Natural killer cell treated with Interleukin-12 subunit alpha and Interleukin-12 subunit beta and Interleukin-15 and Interleukin-18, amount 100 ng/mL, for 72 hours (primary cell): Measurements from ENCODE around the gene RYR2. TPM values are rescaled to one million over a fixed set of nuclear protein-coding genes. Genes with fewer than 3 reads are reported as not detected.

Source experiments
- ATAC-seq, 2 donors: fragments of 150-1000 bp; cut with Tn5 transposase in 1 of 2; sonication (Bioruptor Pico), chemical (Tn5 transposase) in 1 of 2; 2 replicates each; pipeline ENCODE4 v1.10.0; 2021
- DNase-seq: peaks from one replicate; pipeline ENCODE4 v3.0.0; 2022; ENCODE audit warnings: low spot score
- H3K27ac Mint-ChIP-seq, 2 donors: 1 replicate in 1 of 2; 2 replicates in 1 of 2; pipeline ENCODE4 v1.8.0; 2022; ENCODE audit warnings: mixed read lengths in 2 of 2, mild to moderate bottlenecking in 1 of 2, moderate library complexity in 1 of 2
- H3K27me3 Mint-ChIP-seq, 2 donors: 1 replicate in 1 of 2; 2 replicates in 1 of 2; pipeline ENCODE4 v1.8.0; 2022; ENCODE audit warnings: mixed read lengths in 2 of 2
- H3K36me3 Mint-ChIP-seq: one replicate; pipeline ENCODE4 v1.8.0; 2022; ENCODE audit warnings: mixed read lengths
- H3K4me1 Mint-ChIP-seq, 2 donors: 1 replicate in 1 of 2; 2 replicates in 1 of 2; pipeline ENCODE4 v1.8.0; 2022; ENCODE audit warnings: low read depth in 2 of 2, mixed read lengths in 2 of 2, mild to moderate bottlenecking in 1 of 2
- H3K4me3 Mint-ChIP-seq: one replicate; pipeline ENCODE4 v1.8.0; 2022; ENCODE audit warnings: mixed read lengths
- H3K9me3 Mint-ChIP-seq: 2 replicates; pipeline ENCODE4 v1.8.0; 2022; ENCODE audit warnings: mixed read lengths
- total RNA-seq, 2 donors: library from RNA; stranded (reverse); gene quantifications; one replicate each; pipeline ENCODE4 v1.2.3, GENCODE V29; 2022

Gene RYR2
- total RNA-seq, 2 donors from 2014 or later = 0.05 TPM; not detected in 1

GRCh38 chr1:237638555-237638954 lies 596.6 kb downstream of the RYR2 start:
- DNase-seq (no peak), ATAC-seq (no peak)
- no peak overlapping the region for H3K27ac Mint-ChIP-seq
- H3K36me3 Mint-ChIP-seq = peaks cover 4% of the 10 kb centered on the region
- no peaks in the 10 kb centered on the region for H3K4me1 Mint-ChIP-seq
- H3K4me3 Mint-ChIP-seq = no peak overlapping the region
- H3K27me3 Mint-ChIP-seq = peaks cover 0 to 6% of the 10 kb centered on the region in 2 donors
- H3K9me3 Mint-ChIP-seq = peaks cover 9% of the 10 kb centered on the region

- Mint-ChIP-seq H3K4me3 (no peak overlapping the region), H3K27ac (no peak overlapping the region), H3K9me3 (peaks cover 4% of the 10 kb centered on the region), H3K36me3 (no peaks in the 10 kb centered on the region), H3K4me1 (no peaks in the 10 kb centered on the region), H3K27me3 (peaks cover 0 to 6% of the 10 kb centered on the region in 2 donors)
- DNase-seq (no peak), ATAC-seq (peak in 1 of 2 donors; percentile 36)
Measured at GRCh38 chr1:237640011-237640671, 598.2 kb downstream of the RYR2 start.

- no peaks in the 10 kb centered on the region for H3K27me3 Mint-ChIP-seq
- no peak overlapping the region for H3K4me3 Mint-ChIP-seq
- H3K27ac Mint-ChIP-seq = no peak overlapping the region
- ATAC-seq = no peak
- H3K4me1 Mint-ChIP-seq = no peaks in the 10 kb centered on the region
- H3K36me3 Mint-ChIP-seq = no peaks in the 10 kb centered on the region
- no peaks in the 10 kb centered on the region for H3K9me3 Mint-ChIP-seq
- DNase-seq = no peak
Measured at GRCh38 chr1:237640966-237641365, 599.0 kb downstream of the RYR2 start.

GRCh38 chr1:237650809-237651208 lies 608.8 kb downstream of the RYR2 start:
- ATAC-seq = no peak
- no peak for DNase-seq
- H3K4me1 Mint-ChIP-seq = no peaks in the 10 kb centered on the region
- H3K9me3 Mint-ChIP-seq = no peaks in the 10 kb centered on the region
- no peak overlapping the region for H3K4me3 Mint-ChIP-seq
- H3K27ac Mint-ChIP-seq = no peak overlapping the region
- H3K36me3 Mint-ChIP-seq = no peaks in the 10 kb centered on the region
- no peaks in the 10 kb centered on the region for H3K27me3 Mint-ChIP-seq

GRCh38 chr1:237655778-237656177 lies 613.8 kb downstream of the RYR2 start:
- no peaks in the 10 kb centered on the region for H3K27me3 Mint-ChIP-seq
- DNase-seq (no peak), ATAC-seq (no peak)
- no peaks in the 10 kb centered on the region for H3K9me3 Mint-ChIP-seq
- H3K36me3 Mint-ChIP-seq = no peaks in the 10 kb centered on the region
- no peak overlapping the region for H3K27ac Mint-ChIP-seq
- H3K4me1 Mint-ChIP-seq = no peaks in the 10 kb centered on the region
- no peak overlapping the region for H3K4me3 Mint-ChIP-seq

- no peaks in the 10 kb centered on the region for H3K9me3 Mint-ChIP-seq
- H3K4me1 Mint-ChIP-seq = no peaks in the 10 kb centered on the region
- no peak overlapping the region for H3K4me3 Mint-ChIP-seq
- H3K27ac Mint-ChIP-seq = no peak overlapping the region
- ATAC-seq (no peak), DNase-seq (no peak)
- H3K27me3 Mint-ChIP-seq = no peaks in the 10 kb centered on the region
- no peaks in the 10 kb centered on the region for H3K36me3 Mint-ChIP-seq
Measured at GRCh38 chr1:237664348-237664747, 622.4 kb downstream of the RYR2 start.

GRCh38 chr1:237670302-237670701 lies 628.3 kb downstream of the RYR2 start:
- H3K36me3 Mint-ChIP-seq = no peaks in the 10 kb centered on the region
- H3K27me3 Mint-ChIP-seq = no peaks in the 10 kb centered on the region
- no peak for DNase-seq
- no peak overlapping the region for H3K27ac Mint-ChIP-seq
- ATAC-seq = no peak
- no peaks in the 10 kb centered on the region for H3K9me3 Mint-ChIP-seq
- H3K4me3 Mint-ChIP-seq = no peak overlapping the region
- no peaks in the 10 kb centered on the region for H3K4me1 Mint-ChIP-seq

GRCh38 chr1:237671262-237671661 lies 629.3 kb downstream of the RYR2 start:
- H3K36me3 Mint-ChIP-seq = no peaks in the 10 kb centered on the region

GRCh38 chr1:237671935-237672334 lies 630.0 kb downstream of the RYR2 start:
- ATAC-seq (no peak), DNase-seq (no peak)
- H3K27ac Mint-ChIP-seq = no peak overlapping the region
- H3K4me1 Mint-ChIP-seq = no peaks in the 10 kb centered on the region
- no peaks in the 10 kb centered on the region for H3K36me3 Mint-ChIP-seq
- no peak overlapping the region for H3K4me3 Mint-ChIP-seq
- no peaks in the 10 kb centered on the region for H3K27me3 Mint-ChIP-seq
- no peaks in the 10 kb centered on the region for H3K9me3 Mint-ChIP-seq

More at GRCh38 chr1:237671262-237671661, 629.3 kb downstream of the RYR2 start:
- no peak for ATAC-seq
- H3K27ac Mint-ChIP-seq = peak overlapping the region in 1 of 2 donors; percentile 25
- no peaks in the 10 kb centered on the region for H3K4me1 Mint-ChIP-seq
- no peaks in the 10 kb centered on the region for H3K27me3 Mint-ChIP-seq
- no peaks in the 10 kb centered on the region for H3K9me3 Mint-ChIP-seq
- no peak for DNase-seq
- H3K4me3 Mint-ChIP-seq = no peak overlapping the region

GRCh38 chr1:237672748-237673147 lies 630.8 kb downstream of the RYR2 start:
- no peak overlapping the region for H3K27ac Mint-ChIP-seq
- H3K4me3 Mint-ChIP-seq = no peak overlapping the region
- no peak for DNase-seq
- H3K4me1 Mint-ChIP-seq = no peaks in the 10 kb centered on the region
- ATAC-seq = no peak
- no peaks in the 10 kb centered on the region for H3K36me3 Mint-ChIP-seq
- H3K9me3 Mint-ChIP-seq = no peaks in the 10 kb centered on the region
- H3K27me3 Mint-ChIP-seq = no peaks in the 10 kb centered on the region

GRCh38 chr1:237673631-237674030 lies 631.6 kb downstream of the RYR2 start:
- no peaks in the 10 kb centered on the region for H3K4me1 Mint-ChIP-seq
- H3K4me3 Mint-ChIP-seq = no peak overlapping the region
- H3K9me3 Mint-ChIP-seq = no peaks in the 10 kb centered on the region
- DNase-seq = no peak
- H3K36me3 Mint-ChIP-seq = no peaks in the 10 kb centered on the region
- H3K27ac Mint-ChIP-seq = no peak overlapping the region
- H3K27me3 Mint-ChIP-seq = no peaks in the 10 kb centered on the region
- no peak for ATAC-seq

- no peaks in the 10 kb centered on the region for H3K9me3 Mint-ChIP-seq
- no peaks in the 10 kb centered on the region for H3K4me1 Mint-ChIP-seq
- no peak for ATAC-seq
- H3K36me3 Mint-ChIP-seq = no peaks in the 10 kb centered on the region
- DNase-seq = no peak
- no peaks in the 10 kb centered on the region for H3K27me3 Mint-ChIP-seq
- no peak overlapping the region for H3K27ac Mint-ChIP-seq
- no peak overlapping the region for H3K4me3 Mint-ChIP-seq
Measured at GRCh38 chr1:237677979-237678378, 636.0 kb downstream of the RYR2 start.

GRCh38 chr1:237679687-237680086 lies 637.7 kb downstream of the RYR2 start:
- H3K27ac Mint-ChIP-seq = no peak overlapping the region
- ATAC-seq (no peak), DNase-seq (no peak)
- no peaks in the 10 kb centered on the region for H3K4me1 Mint-ChIP-seq
- no peaks in the 10 kb centered on the region for H3K36me3 Mint-ChIP-seq
- H3K9me3 Mint-ChIP-seq = no peaks in the 10 kb centered on the region
- no peak overlapping the region for H3K4me3 Mint-ChIP-seq
- peaks cover 0 to 2% of the 10 kb centered on the region in 2 donors for H3K27me3 Mint-ChIP-seq

GRCh38 chr1:237681210-237681609 lies 639.2 kb downstream of the RYR2 start:
- no peak for ATAC-seq
- Mint-ChIP-seq H3K9me3 (no peaks in the 10 kb centered on the region), H3K36me3 (no peaks in the 10 kb centered on the region), H3K27ac (no peak overlapping the region), H3K27me3 (peaks cover 0 to 6% of the 10 kb centered on the region in 2 donors), H3K4me3 (no peak overlapping the region), H3K4me1 (no peaks in the 10 kb centered on the region)
- DNase-seq = no peak

- DNase-seq (no peak), ATAC-seq (no peak)
- Mint-ChIP-seq H3K27ac (no peak overlapping the region), H3K4me3 (no peak overlapping the region), H3K27me3 (peaks cover 0 to 6% of the 10 kb centered on the region in 2 donors), H3K9me3 (no peaks in the 10 kb centered on the region), H3K36me3 (no peaks in the 10 kb centered on the region), H3K4me1 (no peaks in the 10 kb centered on the region)
Measured at GRCh38 chr1:237684236-237684635, 642.3 kb downstream of the RYR2 start.
